Large intestine (tissue), 3 donors: ENCODE data around the gene FEN1. TPM values are rescaled to one million over a fixed set of nuclear protein-coding genes. Genes with fewer than 3 reads are reported as not detected.

ENCODE experiments used
- DNase-seq, 2 donors: peaks; one replicate each; pipeline versions ENCODE4 v3.0.0 to v3.0.0-alpha.2; 2013
- H3K27ac ChIP-seq: one replicate; pipeline ENCODE4 v1.5.1; 2013; ENCODE audit warnings: low read length
- H3K27me3 ChIP-seq: 2 replicates; pipeline ENCODE4 v1.6.1; 2013; ENCODE audit warnings: low read length; ENCODE audit not compliant: control insufficient read depth, insufficient read depth
- H3K36me3 ChIP-seq: 2 replicates; pipeline ENCODE4 v1.6.1; 2013; ENCODE audit warnings: low read length; ENCODE audit not compliant: control insufficient read depth, insufficient read depth
- H3K4me1 ChIP-seq: one replicate; pipeline ENCODE4 v1.6.1; 2013; ENCODE audit warnings: low read length; ENCODE audit not compliant: control insufficient read depth, insufficient read depth
- H3K4me3 ChIP-seq: one replicate; pipeline ENCODE4 v1.5.1; 2013; ENCODE audit warnings: low read length
- H3K9me3 ChIP-seq: one replicate; pipeline ENCODE4 v1.6.1; 2013; ENCODE audit warnings: mild to moderate bottlenecking, low read depth, low read length, moderate library complexity; ENCODE audit not compliant: control insufficient read depth
- WGBS: methylation state at CpG from one replicate; pipeline ENCODE4 v1.1.5; 2013; ENCODE audit warnings: low lambda C conversion rate; ENCODE audit not compliant: insufficient coverage; 5-methylcytosine and 5-hydroxymethylcytosine counted together
- polyA plus RNA-seq: library from polyadenylated mRNA; unstranded; fragments of 120-200 nt; gene quantifications from one replicate; pipeline ENCODE4 v1.2.1, GENCODE V29; 2013

Gene FEN1
- polyA plus RNA-seq, 1 donor, result 21.5 TPM

DNA sequence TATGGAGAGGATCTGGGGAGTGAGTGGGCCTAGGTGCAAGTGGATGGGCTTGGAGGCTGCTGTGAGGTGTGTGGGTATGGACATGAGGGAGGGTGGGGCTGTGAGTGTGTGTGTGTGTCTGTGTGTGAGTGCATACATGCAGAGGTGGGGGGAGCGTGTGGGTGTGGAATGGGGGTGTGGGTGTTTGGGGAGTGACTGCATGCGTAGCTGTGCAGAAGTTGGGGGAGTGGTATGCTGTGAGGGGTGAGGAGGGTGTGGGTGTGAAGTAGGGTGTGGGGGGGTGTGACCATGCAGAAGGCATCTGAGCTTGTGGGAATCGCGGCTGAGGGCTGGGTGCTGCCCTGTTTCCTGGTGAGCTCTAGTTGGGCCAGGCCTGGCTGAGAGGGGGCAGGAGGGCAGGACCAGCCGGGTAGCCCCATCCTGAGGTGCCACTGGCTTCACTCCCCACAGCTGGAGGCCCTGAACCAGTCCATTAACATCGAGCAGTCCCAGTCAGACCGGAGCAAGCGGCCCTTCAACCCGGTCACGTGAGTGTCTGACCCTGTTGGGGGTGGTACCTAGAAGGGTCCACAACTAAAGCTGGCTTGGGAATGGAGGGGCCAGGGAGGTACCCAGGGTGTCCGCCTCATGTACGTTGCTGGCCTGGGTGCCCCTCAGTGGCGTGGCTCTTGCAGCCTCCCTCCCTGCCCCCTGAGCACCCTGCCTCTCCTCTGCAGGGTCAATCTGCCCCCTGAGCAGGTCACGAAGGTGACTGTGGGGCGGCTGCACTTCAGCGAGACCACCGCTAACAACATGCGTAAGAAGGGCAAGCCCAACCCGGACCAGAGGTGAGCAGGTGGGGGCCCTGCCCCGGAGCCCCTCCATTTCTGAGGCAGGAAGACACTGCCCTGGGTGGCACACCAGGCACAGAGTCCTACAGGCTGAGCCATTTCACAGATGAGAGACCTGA lies 16.8 kb upstream of the FEN1 start:
- H3K27ac ChIP-seq, result no peak overlapping the region
- peaks cover 10% of the 10 kb centered on the region for H3K4me1 ChIP-seq
- DNase-seq, result no peak
- H3K4me3 ChIP-seq, result no peak overlapping the region
- H3K36me3 ChIP-seq, result peaks cover 67% of the 10 kb centered on the region
- H3K9me3 ChIP-seq, result no peaks in the 10 kb centered on the region
- no peaks in the 10 kb centered on the region for H3K27me3 ChIP-seq
- WGBS, result no CpG with 5 or more reads among the region's 20 CpGs

DNA sequence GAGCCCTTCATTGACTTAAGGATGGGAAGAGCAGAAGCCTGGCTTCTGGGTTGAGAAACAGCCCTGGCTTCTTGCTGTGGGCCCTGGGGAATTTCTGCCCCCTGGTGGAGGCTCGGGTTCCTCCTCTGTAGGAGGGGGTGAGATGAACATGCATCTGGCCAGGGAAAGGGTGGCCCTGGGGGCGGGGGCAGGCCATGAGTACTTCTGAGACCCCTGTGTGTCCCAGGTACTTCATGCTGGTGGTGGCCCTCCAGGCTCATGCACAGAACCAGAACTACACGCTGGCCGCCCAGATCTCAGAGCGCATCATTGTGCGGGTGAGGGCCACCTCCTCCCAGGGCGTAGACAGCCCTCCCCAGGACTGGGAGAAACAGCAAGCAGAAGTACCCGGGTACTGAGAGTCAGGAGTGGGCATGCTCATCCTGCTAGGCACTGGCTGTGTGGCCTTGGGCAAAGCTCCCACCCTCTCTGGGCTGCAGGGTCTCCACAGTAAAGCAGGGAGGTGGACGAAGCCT lies 16.1 kb upstream of the FEN1 start:
- no peaks in the 10 kb centered on the region for H3K9me3 ChIP-seq
- peaks cover 10% of the 10 kb centered on the region for H3K4me1 ChIP-seq
- no peaks in the 10 kb centered on the region for H3K27me3 ChIP-seq
- peaks cover 69% of the 10 kb centered on the region for H3K36me3 ChIP-seq
- H3K27ac ChIP-seq, result no peak overlapping the region
- WGBS, result no CpG with 5 or more reads among the region's 9 CpGs
- DNase-seq, result peak in 1 of 2 donors; percentile 51
- H3K4me3 ChIP-seq, result no peak overlapping the region

DNA sequence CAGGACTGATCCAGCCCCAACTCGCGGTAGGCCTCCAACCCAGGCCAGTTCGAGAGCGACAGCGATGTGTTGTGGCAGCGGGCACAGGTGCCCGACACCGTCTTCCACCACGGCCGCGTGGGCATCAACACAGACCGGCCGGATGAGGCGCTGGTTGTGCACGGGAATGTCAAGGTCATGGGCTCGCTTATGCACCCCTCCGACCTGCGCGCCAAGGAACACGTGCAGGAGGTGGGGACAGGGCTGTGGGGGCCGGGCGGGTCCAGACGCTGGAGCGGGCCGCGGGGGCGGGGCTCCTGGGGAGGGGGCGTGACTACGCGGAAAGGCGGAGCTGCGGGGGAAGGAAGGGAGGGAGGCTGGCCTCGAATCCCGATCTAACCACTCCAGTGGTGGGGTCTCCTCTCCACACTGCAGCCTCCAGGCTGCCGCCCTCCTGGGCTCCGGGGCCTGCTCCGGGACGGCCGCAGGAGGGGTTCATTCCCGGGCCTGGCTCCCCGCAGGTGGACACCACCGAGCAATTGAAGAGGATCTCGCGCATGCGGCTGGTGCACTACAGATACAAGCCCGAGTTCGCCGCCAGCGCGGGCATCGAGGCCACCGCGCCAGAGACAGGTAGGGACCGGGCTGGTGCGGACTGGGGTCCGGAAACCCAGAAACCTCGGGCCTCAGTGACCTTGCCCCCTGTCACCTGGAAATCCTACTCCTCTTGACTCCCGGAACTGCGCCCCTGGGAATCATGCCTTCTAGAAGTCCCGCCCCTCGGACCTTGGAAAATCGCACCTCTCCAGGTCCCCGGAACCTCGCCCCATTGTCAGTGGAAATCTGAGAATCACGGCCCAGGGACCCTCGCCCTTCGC lies 15.2 kb upstream of the FEN1 start:
- no peak overlapping the region for H3K4me3 ChIP-seq

DNA sequence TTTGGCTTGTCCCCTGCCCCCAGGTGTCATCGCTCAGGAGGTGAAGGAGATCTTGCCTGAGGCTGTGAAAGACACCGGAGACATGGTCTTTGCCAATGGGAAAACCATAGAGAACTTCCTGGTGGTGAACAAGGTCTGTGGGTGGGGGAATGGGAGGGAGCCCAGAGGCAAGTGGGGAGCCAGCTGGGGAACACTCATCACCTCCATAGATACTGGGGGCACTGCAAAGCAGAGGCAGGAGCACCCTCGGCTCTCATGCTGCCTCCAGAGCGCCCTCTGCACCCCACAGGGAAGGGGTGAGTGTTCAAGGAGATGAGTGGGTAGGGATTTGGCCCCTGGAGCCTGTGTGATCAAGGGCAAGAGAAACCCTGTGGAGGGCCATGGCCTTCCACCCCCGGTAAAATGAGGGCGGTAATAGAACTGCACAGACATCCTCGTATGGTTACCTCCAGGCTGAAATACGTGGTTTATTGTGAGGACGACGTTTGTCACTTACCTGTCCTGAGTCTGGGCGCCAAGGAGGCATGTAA lies 14.3 kb upstream of the FEN1 start:
- peaks cover 76% of the 10 kb centered on the region for H3K36me3 ChIP-seq
- no peaks in the 10 kb centered on the region for H3K9me3 ChIP-seq
- H3K4me3 ChIP-seq, result no peak overlapping the region
- 100% methylated on average over 1 of the region's 11 CpGs for WGBS
- H3K4me1 ChIP-seq, result peaks cover 4% of the 10 kb centered on the region
- DNase-seq, result no peak
- H3K27ac ChIP-seq, result no peak overlapping the region
- H3K27me3 ChIP-seq, result no peaks in the 10 kb centered on the region

More for the DNA sequence above, 15.2 kb upstream of the FEN1 start:
- Histone ChIP-seq H3K4me1 (peaks cover 7% of the 10 kb centered on the region), H3K36me3 (peaks cover 68% of the 10 kb centered on the region), H3K9me3 (no peaks in the 10 kb centered on the region), H3K27ac (no peak overlapping the region), H3K27me3 (no peaks in the 10 kb centered on the region)
- no peak for DNase-seq
- 93% methylated on average over 5 of the region's 67 CpGs for whole genome bisulfite sequencing

DNA sequence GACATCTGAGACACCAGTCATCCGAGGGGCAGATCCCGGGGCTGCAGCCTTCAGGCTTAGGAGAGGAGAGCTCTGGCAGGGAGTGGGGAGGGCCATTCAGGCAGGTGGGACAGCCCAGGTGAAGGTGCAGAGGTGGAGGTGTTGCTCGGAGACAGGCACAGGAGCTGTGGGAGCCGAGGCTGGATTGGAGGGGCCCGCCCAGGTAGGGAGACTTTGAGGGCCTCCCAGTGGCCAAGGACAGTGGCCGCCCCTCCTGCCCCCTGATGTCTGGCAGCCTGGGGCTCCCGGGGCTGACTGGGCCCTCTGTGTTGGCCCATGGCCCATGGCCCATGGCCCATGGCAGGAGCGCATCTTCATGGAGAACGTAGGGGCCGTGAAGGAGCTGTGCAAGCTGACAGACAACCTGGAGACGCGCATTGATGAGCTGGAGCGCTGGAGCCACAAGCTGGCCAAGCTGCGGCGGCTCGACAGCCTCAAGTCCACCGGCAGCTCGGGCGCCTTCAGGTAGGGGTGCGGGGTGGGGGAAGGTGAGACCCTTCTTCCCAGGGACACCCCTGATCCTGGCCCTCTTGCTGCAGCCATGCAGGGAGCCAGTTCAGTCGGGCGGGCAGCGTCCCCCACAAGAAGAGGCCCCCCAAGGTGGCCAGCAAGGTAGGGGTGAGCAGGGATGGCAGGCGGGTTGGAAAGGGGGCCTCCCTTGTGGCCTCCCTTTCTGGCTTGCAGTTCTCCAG lies 13.6 kb upstream of the FEN1 start:
- DNase-seq, result no peak
- H3K36me3 ChIP-seq, result peaks cover 80% of the 10 kb centered on the region
- WGBS, result no CpG with 5 or more reads among the region's 24 CpGs
- no peaks in the 10 kb centered on the region for H3K27me3 ChIP-seq
- H3K4me3 ChIP-seq, result no peak overlapping the region
- H3K27ac ChIP-seq, result no peak overlapping the region
- H3K9me3 ChIP-seq, result no peaks in the 10 kb centered on the region
- H3K4me1 ChIP-seq, result peaks cover 4% of the 10 kb centered on the region

DNA sequence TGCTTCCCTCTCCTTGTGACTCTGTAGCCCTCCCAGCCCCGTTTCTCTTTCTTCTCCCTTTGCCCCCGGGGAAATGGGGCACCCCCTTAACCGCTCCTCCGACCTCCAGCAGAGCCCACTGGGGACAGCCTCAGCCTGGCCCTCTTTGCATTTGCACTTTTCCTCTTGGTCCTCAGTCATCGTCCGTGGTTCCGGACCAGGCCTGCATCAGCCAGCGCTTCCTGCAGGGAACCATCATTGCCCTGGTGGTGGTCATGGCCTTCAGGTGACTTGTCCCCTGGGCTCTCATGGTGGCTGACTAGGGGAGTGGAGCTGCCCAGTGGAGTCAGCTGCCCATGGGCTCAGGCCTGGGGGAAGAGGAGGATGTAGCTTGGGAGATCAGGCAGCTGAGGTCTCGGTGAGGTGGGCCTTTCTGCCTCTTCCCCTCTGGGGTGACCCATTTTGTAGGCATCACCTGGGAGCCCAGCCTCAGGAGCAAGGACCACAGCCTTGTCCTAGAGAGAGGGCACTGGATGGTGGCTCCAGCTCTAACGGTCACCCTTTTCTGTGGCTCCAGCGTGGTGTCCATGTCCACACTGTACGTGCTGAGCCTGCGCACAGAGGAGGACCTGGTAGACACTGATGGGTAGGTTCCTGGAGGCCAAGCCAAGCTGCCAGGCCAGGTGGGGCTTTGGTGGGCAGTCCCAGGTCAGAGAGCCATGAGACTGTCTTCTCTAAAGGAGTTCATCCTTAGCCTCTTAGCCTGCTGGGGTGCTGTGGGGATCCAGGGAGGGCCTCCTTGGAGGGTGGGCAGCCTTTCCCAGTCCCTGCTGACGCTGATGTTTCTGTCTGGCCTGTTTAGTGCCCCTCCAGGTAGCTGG lies 12.8 kb upstream of the FEN1 start:
- H3K27ac ChIP-seq, result no peak overlapping the region
- H3K4me3 ChIP-seq, result no peak overlapping the region
- H3K4me1 ChIP-seq, result peaks cover 4% of the 10 kb centered on the region
- H3K36me3 ChIP-seq, result peaks cover 85% of the 10 kb centered on the region
- DNase-seq, result no peak
- no CpG with 5 or more reads among the region's 14 CpGs for WGBS
- no peaks in the 10 kb centered on the region for H3K27me3 ChIP-seq
- H3K9me3 ChIP-seq, result no peaks in the 10 kb centered on the region

DNA sequence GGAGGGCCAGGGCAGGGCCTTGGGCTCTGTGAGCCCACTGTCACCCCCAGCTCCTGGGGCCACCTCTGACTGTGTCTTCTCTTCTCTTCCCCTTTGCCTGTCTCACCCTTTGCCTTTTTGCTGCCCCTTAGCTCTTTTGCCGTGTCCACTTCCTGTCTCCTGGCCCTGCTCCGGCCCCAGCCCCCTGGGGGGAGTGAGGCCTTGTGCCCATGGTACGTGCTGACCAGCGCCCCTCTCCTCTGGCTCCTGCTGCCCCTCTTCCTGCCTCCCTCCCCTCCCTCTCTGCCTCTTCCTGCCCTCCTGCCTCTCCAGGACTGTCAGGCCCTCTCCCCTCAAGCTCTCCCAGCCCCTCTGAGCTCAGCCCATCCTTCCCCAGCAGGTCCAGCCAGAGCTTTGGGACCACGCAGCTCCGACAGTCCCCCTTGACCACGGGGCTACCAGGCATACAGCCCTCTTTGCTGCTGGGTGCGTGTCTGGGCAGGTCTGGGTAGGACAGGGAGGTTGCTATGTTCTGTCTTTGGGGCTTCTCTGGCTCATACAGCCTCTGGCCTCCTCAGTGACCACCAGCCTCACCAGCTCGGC lies 12.0 kb upstream of the FEN1 start:
- H3K4me1 ChIP-seq, result peaks cover 4% of the 10 kb centered on the region
- H3K36me3 ChIP-seq, result peaks cover 89% of the 10 kb centered on the region
- H3K27me3 ChIP-seq, result no peaks in the 10 kb centered on the region
- no peak overlapping the region for H3K27ac ChIP-seq
- H3K9me3 ChIP-seq, result no peaks in the 10 kb centered on the region
- WGBS, result no CpG with 5 or more reads among the region's 9 CpGs
- H3K4me3 ChIP-seq, result no peak overlapping the region
- no peak for DNase-seq

DNA sequence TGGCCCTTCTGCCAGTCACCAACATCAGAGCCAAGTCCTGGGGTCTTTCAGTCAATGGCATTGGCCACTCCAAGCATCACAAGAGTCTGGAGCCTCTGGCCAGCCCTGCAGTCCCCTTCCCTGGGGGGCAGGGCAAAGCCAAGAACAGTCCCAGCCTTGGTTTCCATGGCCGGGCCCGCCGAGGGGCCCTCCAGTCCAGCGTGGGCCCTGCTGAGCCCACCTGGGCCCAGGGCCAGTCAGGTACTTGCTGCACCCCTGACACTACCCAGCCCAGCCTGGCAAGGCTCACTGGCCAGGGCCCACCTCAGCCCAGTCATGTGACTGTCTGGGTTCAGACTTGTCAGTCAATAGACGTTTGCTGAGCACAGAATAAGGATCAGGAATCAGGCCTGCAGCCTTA lies 11.1 kb upstream of the FEN1 start:
- Histone ChIP-seq H3K36me3 (peaks cover 93% of the 10 kb centered on the region), H3K27me3 (no peaks in the 10 kb centered on the region), H3K27ac (no peak overlapping the region), H3K4me1 (no peaks in the 10 kb centered on the region), H3K9me3 (no peaks in the 10 kb centered on the region), H3K4me3 (no peak overlapping the region)
- DNase-seq, result no peak
- WGBS, result no CpG with 5 or more reads among the region's 5 CpGs

DNA sequence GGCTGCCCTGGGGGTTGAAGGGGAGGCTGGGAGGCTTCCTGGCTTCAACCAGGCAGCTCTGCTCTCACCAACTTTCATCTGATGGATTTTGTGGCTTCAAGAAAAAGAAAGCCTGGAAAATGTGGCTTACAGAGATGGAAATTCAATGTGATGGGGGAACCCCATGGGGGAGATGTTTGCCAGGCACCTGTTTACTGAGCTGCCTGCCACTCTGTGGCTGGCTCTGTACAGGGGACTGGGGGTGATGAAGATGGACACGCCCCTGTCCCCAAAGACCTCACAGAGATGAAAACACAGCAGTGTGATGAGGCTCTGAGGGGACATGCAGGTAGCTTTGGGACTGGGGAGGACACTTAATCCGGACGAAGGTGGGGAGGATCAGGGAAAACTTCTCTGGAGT lies 10.4 kb upstream of the FEN1 start:
- no peak overlapping the region for H3K27ac ChIP-seq
- H3K4me3 ChIP-seq, result no peak overlapping the region
- H3K27me3 ChIP-seq, result no peaks in the 10 kb centered on the region
- no peaks in the 10 kb centered on the region for H3K4me1 ChIP-seq
- H3K36me3 ChIP-seq, result peaks cover 95% of the 10 kb centered on the region
- no peaks in the 10 kb centered on the region for H3K9me3 ChIP-seq
- WGBS, result 93% methylated on average over 2 of the region's 3 CpGs
- no peak for DNase-seq
